DOHH2 (cell line): ENCODE measurements around the gene EPHA3.

Source experiments
- EZH2phosphoT487 ChIP-seq: fragments of 200-600 bp; sonication (generic); IDR thresholded peaks from 2 replicates; pipeline ENCODE4 v1.6.1; 2017; ENCODE audit warnings: borderline replicate concordance, mild to moderate bottlenecking, antibody characterized with exemption, low read length, moderate library complexity, mixed read lengths
- TF ChIP-seq, protein P1 (sequence below): fragments of 200-600 bp; sonication (generic); IDR thresholded peaks from one replicate; pipeline ENCODE4 v1.5.1; 2014; ENCODE audit warnings: antibody characterized with exemption, mild to moderate bottlenecking, low read depth, low read length; ENCODE audit not compliant: poor library complexity, severe bottlenecking

DNA sequence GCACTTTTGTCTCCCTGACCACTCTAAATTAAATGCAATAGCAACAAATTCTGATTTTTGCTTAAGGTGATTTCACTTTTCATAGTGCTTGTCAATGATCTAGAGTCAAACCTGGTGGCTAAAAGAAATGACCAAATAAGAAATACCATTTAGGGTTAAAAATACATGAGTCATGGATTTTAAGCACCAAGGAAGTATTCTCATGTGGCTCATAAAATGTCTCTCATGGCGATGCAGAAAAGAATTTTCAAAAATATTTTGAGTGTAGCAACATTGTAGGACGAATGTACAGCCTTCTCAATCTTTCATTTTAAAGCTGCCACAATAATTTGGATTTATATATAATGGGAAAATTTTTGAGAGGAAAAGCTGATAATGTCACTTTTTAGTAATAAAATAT is 193.6 kb downstream of the EPHA3 start:
- TF ChIP-seq, protein P1, sequence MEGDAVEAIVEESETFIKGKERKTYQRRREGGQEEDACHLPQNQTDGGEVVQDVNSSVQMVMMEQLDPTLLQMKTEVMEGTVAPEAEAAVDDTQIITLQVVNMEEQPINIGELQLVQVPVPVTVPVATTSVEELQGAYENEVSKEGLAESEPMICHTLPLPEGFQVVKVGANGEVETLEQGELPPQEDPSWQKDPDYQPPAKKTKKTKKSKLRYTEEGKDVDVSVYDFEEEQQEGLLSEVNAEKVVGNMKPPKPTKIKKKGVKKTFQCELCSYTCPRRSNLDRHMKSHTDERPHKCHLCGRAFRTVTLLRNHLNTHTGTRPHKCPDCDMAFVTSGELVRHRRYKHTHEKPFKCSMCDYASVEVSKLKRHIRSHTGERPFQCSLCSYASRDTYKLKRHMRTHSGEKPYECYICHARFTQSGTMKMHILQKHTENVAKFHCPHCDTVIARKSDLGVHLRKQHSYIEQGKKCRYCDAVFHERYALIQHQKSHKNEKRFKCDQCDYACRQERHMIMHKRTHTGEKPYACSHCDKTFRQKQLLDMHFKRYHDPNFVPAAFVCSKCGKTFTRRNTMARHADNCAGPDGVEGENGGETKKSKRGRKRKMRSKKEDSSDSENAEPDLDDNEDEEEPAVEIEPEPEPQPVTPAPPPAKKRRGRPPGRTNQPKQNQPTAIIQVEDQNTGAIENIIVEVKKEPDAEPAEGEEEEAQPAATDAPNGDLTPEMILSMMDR = no peak
- TF ChIP-seq EZH2phosphoT487 = no peak
